T-helper 1 cell treated with Interleukin-12 subunit alpha and Interleukin-12 subunit beta and Interleukin-4 antibody, amounts not matched to agents 30 μg/mL and 1 μg/mL, for 36 hours (primary cell): ENCODE measurements around the gene NINJ2.

Experiments used
- H3K27ac Mint-ChIP-seq: one replicate; pipeline ENCODE4 v1.8.0; 2021; ENCODE audit warnings: mild to moderate bottlenecking, mixed read lengths
- H3K27me3 Mint-ChIP-seq: one replicate; pipeline ENCODE4 v1.8.0; 2021; ENCODE audit warnings: low read depth, mixed read lengths
- H3K36me3 Mint-ChIP-seq: one replicate; pipeline ENCODE4 v1.8.0; 2021; ENCODE audit warnings: low read depth, mixed read lengths
- H3K4me1 Mint-ChIP-seq: one replicate; pipeline ENCODE4 v1.8.0; 2021; ENCODE audit warnings: low read depth, mixed read lengths
- H3K4me3 Mint-ChIP-seq: one replicate; pipeline ENCODE4 v1.8.0; 2021; ENCODE audit warnings: mild to moderate bottlenecking, moderate library complexity, mixed read lengths
- H3K9me3 Mint-ChIP-seq: one replicate; pipeline ENCODE4 v1.8.0; 2021; ENCODE audit warnings: mixed read lengths

NINJ2 gene

DNA sequence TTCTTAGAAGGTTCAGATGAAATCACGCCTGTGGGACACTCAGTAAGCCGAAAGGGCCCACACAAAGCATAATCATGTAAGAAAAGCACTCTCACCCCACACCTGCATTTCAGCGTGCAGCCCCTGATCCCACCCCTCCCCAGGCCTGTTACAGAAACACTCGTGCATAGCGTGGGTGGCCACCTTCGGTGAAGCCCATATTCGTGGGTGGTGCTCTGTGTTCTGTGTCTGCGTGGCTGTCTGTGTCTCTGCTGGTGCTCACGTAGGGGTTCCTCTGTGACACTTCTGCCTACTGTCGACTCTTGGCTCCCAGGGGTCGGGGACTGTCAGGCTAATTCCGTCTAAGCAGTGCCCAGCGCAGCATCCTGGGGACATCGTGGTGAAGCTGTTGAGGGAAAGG is 129.5 kb downstream of the NINJ2 start:
- Mint-ChIP-seq H3K27ac (no peak overlapping the region), H3K27me3 (no peaks in the 10 kb centered on the region), H3K36me3 (no peaks in the 10 kb centered on the region), H3K4me3 (no peak overlapping the region), H3K4me1 (peaks cover 1% of the 10 kb centered on the region), H3K9me3 (peaks cover 15% of the 10 kb centered on the region)

DNA sequence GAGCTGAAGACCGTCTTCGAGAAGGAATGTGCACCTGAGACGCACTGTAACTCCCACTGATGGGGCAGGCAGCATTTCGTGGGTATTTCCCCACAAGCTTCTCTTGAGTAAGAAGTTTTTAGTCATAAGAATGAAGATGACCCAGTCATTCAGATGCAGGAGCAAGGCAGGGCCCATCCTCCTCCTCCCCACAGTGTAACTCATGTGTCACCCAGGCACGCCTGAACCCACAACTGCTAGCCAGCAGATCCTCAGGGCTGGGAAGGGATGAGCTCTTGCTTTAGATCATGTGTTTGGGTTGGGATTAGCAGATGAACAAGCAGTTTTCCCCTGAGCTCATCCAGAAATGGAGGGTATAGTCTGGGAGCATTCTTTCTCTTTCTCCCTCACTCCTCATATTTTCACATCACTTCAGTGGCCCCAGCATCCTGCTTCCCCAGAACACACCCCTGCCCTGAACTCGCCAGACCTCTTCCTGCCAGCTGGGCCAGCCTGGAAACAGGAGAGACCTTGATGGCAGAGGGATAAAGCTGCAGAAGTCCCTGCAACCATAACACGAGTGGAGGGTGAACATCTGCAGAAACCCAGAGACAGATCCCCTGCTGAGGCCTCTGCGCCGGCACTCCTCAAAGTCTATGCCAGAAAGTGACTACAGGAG is 130.2 kb downstream of the NINJ2 start:
- Mint-ChIP-seq H3K4me3 (no peak overlapping the region), H3K9me3 (peaks cover 15% of the 10 kb centered on the region), H3K27me3 (no peaks in the 10 kb centered on the region), H3K27ac (no peak overlapping the region), H3K36me3 (no peaks in the 10 kb centered on the region), H3K4me1 (no peaks in the 10 kb centered on the region)

DNA sequence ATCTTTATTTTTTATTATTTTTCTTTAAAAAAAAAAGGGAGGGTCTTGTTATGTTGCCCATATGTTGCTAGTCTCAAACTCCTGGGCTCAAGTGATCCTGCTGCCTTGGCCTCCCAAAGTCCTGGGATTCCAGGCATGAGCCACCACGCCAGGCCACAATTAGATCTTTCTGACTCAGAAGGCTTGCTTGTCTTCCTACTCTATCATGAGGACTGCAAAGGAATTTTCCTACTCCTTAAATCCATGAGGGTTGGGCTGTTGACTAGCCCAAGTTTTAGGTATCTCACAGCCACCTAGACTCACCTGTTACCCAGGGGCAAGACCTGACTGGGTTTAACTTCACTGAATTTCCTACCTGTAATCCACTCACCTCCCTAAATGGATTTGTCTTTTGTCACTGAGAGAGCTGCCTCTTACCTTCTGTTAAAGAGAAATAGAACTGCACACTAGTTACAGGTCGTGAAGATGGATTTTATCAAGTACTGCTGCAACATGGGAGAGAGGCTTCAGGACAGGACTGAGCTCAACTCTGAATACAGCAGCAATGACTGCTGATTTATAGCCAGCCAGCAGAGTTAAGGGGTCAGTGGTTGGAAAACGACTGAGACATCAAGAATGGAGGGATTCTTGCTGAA is 131.2 kb downstream of the NINJ2 start:
- no peaks in the 10 kb centered on the region for H3K4me1 Mint-ChIP-seq
- H3K4me3 Mint-ChIP-seq = no peak overlapping the region
- peaks cover 15% of the 10 kb centered on the region for H3K9me3 Mint-ChIP-seq
- no peaks in the 10 kb centered on the region for H3K36me3 Mint-ChIP-seq
- H3K27me3 Mint-ChIP-seq = no peaks in the 10 kb centered on the region
- H3K27ac Mint-ChIP-seq = no peak overlapping the region

DNA sequence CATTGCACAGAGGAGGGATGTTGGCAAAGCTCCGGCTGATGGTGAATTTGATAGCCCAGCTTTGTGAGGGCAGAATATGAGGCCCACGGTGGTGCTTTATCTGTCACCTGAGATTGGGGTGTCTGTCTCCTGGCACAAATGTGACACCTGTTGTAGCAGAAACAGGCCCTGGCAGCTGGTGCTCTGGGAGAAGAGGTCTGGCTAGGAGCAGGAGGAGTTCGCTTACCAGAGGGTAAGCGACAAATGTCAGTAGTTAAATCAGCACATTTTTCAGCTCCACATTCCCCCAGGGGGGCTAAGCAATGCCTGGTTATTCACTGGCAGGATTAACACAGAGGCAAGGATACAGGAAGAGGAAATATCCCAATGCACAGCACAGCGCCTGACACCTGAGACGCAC is 132.4 kb downstream of the NINJ2 start:
- peaks cover 15% of the 10 kb centered on the region for H3K9me3 Mint-ChIP-seq
- no peaks in the 10 kb centered on the region for H3K36me3 Mint-ChIP-seq
- H3K4me1 Mint-ChIP-seq = no peaks in the 10 kb centered on the region
- H3K27me3 Mint-ChIP-seq = no peaks in the 10 kb centered on the region
- H3K4me3 Mint-ChIP-seq = no peak overlapping the region
- no peak overlapping the region for H3K27ac Mint-ChIP-seq

DNA sequence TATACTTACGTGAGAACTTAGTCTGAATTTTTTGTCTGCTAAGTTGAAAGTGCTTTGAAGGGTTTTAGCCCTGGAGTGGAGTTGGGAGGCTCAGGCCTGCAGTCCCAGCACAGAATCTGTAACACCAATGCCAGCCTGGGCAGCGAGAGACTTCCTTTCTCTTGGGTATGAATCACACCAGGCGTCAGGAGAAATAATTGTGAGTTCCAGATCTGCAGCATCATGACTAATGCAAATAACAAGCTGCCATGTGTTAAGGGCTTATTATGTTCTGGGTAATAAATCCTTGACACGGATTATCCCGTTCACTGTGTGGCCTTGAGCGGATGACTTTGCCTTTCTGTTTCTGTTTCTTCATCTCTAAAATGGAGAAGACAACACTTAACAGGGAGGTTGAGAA is 132.9 kb downstream of the NINJ2 start:
- Mint-ChIP-seq H3K4me3 (no peak overlapping the region), H3K27me3 (no peaks in the 10 kb centered on the region), H3K4me1 (no peaks in the 10 kb centered on the region), H3K27ac (no peak overlapping the region), H3K36me3 (no peaks in the 10 kb centered on the region), H3K9me3 (peaks cover 15% of the 10 kb centered on the region)

DNA sequence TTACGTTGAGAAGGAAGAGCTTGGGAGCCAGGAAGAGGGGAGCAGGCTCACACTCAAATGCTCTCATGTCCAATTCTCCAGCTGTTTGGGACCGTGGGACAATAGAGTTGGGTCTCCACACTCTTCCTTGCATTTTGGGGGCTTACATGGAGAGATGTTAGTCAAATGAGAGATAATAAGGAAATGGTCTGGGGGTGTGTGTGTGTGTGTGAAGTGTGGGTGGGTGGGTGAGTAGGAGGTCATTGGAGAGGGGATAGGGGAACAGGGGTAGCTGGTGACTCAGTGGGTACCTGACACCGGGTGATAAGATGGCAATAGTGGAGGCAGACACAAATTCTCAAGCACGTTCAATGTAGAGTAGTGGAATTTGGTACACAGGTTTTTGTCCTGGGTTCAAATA is 135.5 kb downstream of the NINJ2 start:
- Mint-ChIP-seq H3K4me1 (no peaks in the 10 kb centered on the region), H3K9me3 (peaks cover 14% of the 10 kb centered on the region), H3K27me3 (no peaks in the 10 kb centered on the region), H3K36me3 (no peaks in the 10 kb centered on the region), H3K4me3 (no peak overlapping the region), H3K27ac (no peak overlapping the region)

DNA sequence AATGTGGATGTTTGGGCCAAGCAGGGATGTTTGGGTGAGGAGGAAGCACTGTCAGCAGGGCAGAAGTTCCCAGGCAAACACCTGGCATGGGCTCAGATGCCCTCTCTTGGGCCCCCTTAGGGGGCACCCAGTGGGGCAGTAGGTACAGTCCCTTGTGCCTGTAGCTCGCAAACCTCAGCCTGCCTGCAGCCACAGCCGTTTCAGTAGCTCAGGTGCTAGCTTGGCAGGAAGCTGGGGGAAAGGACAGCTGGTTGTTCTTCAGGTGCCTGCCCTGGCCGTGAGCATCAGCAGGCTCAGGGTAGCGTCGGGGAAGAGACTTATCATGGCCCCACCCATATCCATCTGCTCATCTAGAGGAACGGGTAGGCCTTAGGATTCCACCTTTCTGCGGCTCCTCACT is 136.0 kb downstream of the NINJ2 start:
- H3K4me1 Mint-ChIP-seq = no peaks in the 10 kb centered on the region
- no peaks in the 10 kb centered on the region for H3K36me3 Mint-ChIP-seq
- H3K27me3 Mint-ChIP-seq = no peaks in the 10 kb centered on the region
- H3K9me3 Mint-ChIP-seq = peaks cover 10% of the 10 kb centered on the region
- H3K4me3 Mint-ChIP-seq = no peak overlapping the region
- no peak overlapping the region for H3K27ac Mint-ChIP-seq

DNA sequence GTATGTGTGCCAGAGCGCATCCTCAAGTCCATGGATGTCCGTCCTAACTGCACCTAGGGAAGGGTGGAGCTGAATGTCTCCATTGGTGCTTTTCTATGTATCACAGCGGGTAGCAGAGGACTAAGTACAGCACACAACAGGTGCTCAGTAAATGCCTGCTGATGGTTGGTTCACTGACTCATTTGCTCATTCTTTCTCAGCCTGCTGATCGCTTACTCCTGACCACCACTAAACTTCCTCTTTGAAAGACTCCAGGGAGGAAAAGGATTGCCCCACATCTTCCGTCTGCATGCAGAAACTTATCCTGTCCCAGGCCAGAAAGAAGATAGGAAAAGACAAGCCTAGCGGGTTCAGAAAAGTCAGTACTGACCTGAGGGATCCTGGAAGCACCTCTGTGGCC is 137.2 kb downstream of the NINJ2 start:
- H3K36me3 Mint-ChIP-seq = no peaks in the 10 kb centered on the region
- H3K27ac Mint-ChIP-seq = no peak overlapping the region
- H3K4me1 Mint-ChIP-seq = no peaks in the 10 kb centered on the region
- no peak overlapping the region for H3K4me3 Mint-ChIP-seq
- peaks cover 7% of the 10 kb centered on the region for H3K9me3 Mint-ChIP-seq
- H3K27me3 Mint-ChIP-seq = no peaks in the 10 kb centered on the region

DNA sequence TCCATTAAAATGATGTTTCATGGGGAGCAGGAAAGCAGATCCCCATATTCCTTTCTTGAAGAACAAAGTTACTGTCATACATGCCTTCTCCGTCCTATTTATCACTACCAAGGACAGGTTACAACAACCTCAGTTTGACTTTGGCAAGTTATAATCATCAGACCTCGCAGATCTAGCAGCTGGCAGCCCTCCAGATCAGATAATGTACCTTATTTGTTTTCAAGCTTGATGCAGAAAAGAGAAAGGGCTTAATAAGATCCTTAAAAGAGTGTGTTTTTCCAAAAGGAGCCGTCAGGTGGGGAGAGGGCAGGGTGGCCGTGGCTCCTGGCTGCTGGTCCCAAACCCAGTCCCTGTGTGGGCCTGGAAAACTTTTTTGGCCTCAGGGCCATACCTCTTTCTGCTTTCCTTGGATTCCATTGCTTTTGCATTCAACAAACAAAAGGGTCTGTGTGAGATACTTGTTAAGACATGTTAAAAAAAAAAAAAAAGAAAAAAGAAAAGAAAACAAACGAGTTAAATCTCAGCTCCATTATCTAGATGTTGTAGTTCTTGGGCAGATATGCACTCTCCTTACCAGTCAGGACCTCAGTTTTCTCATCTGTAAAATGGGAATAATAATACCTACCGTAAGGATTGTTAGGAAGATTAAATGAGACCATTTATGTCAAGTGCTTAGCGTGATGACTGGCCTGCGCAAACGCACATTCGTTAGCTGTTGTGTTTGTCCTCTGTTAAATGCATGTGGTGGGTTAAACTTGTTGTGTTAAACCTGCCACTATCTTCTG is 138.9 kb downstream of the NINJ2 start:
- Mint-ChIP-seq H3K4me3 (no peak overlapping the region), H3K36me3 (no peaks in the 10 kb centered on the region), H3K27ac (no peak overlapping the region), H3K9me3 (no peaks in the 10 kb centered on the region), H3K4me1 (no peaks in the 10 kb centered on the region), H3K27me3 (peaks cover 10% of the 10 kb centered on the region)

DNA sequence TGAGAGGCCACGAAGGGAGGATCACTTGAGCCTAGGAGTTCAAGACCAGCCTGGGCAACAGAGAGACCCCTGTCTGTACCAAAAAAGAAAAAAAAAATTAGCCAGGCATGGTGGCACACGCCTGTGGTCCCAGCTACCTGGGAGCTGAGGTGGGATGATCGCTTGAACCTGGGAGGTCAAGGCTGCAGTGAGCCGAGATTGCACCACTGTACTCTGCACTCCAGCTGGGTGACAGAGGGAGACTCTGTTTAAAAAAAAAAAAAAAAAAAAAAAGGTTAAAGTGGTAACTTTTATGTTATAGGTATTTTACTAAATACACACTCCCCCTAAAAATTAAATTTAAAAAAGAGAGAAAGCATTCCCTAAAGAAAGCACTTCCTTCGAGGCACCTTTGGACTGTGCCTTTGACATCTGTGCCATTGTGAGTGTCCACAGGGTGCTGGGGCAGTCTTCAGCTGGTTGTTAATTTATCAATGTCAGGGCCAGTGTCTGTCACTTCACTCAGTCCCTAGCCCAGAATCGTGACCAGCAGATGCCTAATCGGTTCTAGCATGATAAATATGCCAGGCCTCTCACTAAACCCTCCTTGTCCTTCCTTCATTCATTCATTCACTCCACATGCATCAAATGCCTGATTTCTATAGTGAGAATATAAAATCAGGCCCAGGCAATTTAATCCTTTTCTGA is 140.4 kb downstream of the NINJ2 start:
- H3K27ac Mint-ChIP-seq = no peak overlapping the region
- no peaks in the 10 kb centered on the region for H3K9me3 Mint-ChIP-seq
- H3K4me1 Mint-ChIP-seq = no peaks in the 10 kb centered on the region
- H3K36me3 Mint-ChIP-seq = no peaks in the 10 kb centered on the region
- H3K4me3 Mint-ChIP-seq = no peak overlapping the region
- peaks cover 10% of the 10 kb centered on the region for H3K27me3 Mint-ChIP-seq

DNA sequence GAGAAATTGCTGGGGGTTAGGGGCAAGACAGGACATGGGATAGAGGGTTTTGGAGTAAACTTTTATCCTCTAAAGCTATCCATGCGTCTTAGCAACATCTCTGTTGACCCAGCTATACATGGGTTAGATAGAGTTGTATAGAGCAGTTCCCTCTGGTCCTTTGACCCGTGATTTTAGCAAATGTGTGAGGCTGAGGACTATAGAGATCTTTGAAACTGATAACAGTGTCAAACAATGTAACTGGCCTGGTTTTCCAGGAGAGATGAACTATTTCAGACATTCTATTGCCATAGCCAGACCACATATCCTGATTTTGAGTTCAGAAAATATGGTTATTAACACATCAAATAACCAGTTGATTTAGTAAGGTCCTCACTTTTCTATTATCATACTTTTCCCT is 143.1 kb downstream of the NINJ2 start:
- Mint-ChIP-seq H3K36me3 (no peaks in the 10 kb centered on the region), H3K27ac (no peak overlapping the region), H3K4me1 (no peaks in the 10 kb centered on the region), H3K4me3 (no peak overlapping the region), H3K9me3 (no peaks in the 10 kb centered on the region), H3K27me3 (peaks cover 10% of the 10 kb centered on the region)

DNA sequence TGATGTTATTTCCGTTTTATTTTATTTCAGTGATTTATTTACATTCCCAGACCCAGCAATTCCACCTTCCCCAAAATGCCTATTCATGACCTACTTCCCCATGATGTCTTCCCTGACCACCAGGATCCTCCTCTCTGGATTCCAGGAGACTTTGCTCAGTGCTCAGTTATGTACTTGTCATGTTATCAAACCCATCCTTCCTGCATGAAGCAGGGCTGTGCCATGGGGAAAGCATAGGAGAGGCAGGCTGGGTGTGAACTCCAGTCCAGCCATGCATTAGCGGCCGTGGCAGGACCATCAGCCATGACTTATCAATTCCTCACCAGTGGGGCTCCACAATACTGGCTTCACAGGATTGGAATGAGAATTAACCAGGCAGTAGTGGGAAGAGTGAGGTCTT is 145.7 kb downstream of the NINJ2 start:
- Mint-ChIP-seq H3K27me3 (peaks cover 14% of the 10 kb centered on the region), H3K4me3 (no peak overlapping the region), H3K27ac (no peak overlapping the region), H3K4me1 (no peaks in the 10 kb centered on the region), H3K36me3 (no peaks in the 10 kb centered on the region), H3K9me3 (no peaks in the 10 kb centered on the region)
